SK-N-SH (cell line): Measurements from ENCODE around the gene C1QL1.

ENCODE experiments used
- FOSL2 ChIP-seq: IDR thresholded peaks from 2 replicates; pipeline ENCODE4 v1.4.0; 2012; ENCODE audit warnings: low read depth, mild to moderate bottlenecking, moderate library complexity, borderline replicate concordance
- JUND ChIP-seq: IDR thresholded peaks from 2 replicates; pipeline ENCODE4 v1.4.0; 2012
- POLR2AphosphoS5 ChIP-seq: IDR thresholded peaks from 2 replicates; pipeline ENCODE4 v1.6.1; 2012; ENCODE audit warnings: low read depth, low read length
- RCOR1 ChIP-seq: fragments of 150-350 bp; IDR thresholded peaks from 2 replicates; pipeline ENCODE4 v1.6.1; 2017; ENCODE audit warnings: antibody characterized with exemption, low read length
- RFX5 ChIP-seq: IDR thresholded peaks from 2 replicates; pipeline ENCODE4 v1.6.1; 2012; ENCODE audit warnings: mild to moderate bottlenecking, improper control_type of control experiment, low read length
- TAF1 ChIP-seq: IDR thresholded peaks from 2 replicates; pipeline ENCODE4 v1.6.1; 2012; ENCODE audit warnings: low read depth, mild to moderate bottlenecking, low read length, moderate library complexity, borderline replicate concordance
- ZBTB33 ChIP-seq: IDR thresholded peaks from 2 replicates; pipeline ENCODE4 v1.4.0; 2012; ENCODE audit warnings: low read depth, borderline replicate concordance
- TF ChIP-seq, protein P1 (sequence below): fragments of 200-600 bp; sonication (generic); IDR thresholded peaks from 2 replicates; pipeline ENCODE4 v1.6.1; 2017; ENCODE audit warnings: antibody characterized with exemption, mild to moderate bottlenecking, moderate library complexity
- TF ChIP-seq, protein P2 (sequence below): IDR thresholded peaks from 2 replicates; pipeline ENCODE4 v1.4.0; 2012; ENCODE audit warnings: low read depth, borderline replicate concordance
- TF ChIP-seq, protein P3 (sequence below): IDR thresholded peaks from 2 replicates; pipeline ENCODE4 v1.6.1; 2012; ENCODE audit warnings: mild to moderate bottlenecking, low read depth, low read length, moderate library complexity

DNA sequence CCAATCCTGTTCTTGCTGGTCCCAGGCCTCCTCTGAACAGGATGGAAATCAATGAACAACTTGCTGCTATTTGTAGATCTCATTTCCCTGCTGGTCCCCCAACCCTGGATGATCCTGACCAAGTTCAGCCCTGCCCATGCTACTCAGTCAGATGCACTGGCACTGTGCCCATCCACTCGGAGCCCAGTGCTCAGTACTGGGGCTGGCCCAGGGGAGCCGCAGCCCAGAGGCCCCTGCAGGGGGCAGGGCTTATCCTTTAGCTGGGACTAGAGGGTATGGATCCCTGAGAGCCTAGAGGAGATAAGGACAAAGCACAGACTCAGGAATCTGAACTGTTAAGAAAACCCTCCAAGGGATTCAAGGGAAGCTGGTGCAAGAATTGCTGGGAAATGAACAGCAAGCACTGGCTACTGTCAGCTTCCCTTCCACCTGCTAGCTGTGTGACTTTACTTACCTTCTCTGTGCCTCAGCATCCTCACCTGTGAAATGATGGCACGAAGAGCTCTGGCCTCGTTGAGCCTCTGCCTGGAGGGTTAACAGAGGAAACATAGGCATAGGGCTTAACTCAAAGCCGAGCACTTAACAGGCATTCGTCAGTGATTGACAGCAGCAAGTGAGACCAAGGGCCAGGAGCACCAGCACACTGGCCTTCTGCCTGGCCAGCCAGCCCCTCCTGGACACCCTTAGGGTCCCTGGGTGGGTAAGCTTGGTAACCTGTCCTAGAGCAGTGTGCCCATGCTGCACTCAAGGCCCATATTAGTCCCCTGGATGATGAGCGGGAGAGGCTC is 29.8 kb upstream of the C1QL1 start:
- no peak for TF ChIP-seq POLR2AphosphoS5
- TF ChIP-seq, protein P1, sequence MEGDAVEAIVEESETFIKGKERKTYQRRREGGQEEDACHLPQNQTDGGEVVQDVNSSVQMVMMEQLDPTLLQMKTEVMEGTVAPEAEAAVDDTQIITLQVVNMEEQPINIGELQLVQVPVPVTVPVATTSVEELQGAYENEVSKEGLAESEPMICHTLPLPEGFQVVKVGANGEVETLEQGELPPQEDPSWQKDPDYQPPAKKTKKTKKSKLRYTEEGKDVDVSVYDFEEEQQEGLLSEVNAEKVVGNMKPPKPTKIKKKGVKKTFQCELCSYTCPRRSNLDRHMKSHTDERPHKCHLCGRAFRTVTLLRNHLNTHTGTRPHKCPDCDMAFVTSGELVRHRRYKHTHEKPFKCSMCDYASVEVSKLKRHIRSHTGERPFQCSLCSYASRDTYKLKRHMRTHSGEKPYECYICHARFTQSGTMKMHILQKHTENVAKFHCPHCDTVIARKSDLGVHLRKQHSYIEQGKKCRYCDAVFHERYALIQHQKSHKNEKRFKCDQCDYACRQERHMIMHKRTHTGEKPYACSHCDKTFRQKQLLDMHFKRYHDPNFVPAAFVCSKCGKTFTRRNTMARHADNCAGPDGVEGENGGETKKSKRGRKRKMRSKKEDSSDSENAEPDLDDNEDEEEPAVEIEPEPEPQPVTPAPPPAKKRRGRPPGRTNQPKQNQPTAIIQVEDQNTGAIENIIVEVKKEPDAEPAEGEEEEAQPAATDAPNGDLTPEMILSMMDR = no peak
- TF ChIP-seq JUND = no peak
- TF ChIP-seq RCOR1 = no peak
- TF ChIP-seq ZBTB33 = no peak
- TF ChIP-seq, protein P2, sequence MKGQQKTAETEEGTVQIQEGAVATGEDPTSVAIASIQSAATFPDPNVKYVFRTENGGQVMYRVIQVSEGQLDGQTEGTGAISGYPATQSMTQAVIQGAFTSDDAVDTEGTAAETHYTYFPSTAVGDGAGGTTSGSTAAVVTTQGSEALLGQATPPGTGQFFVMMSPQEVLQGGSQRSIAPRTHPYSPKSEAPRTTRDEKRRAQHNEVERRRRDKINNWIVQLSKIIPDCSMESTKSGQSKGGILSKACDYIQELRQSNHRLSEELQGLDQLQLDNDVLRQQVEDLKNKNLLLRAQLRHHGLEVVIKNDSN = no peak
- TF ChIP-seq TAF1 = no peak
- TF ChIP-seq, protein P3, sequence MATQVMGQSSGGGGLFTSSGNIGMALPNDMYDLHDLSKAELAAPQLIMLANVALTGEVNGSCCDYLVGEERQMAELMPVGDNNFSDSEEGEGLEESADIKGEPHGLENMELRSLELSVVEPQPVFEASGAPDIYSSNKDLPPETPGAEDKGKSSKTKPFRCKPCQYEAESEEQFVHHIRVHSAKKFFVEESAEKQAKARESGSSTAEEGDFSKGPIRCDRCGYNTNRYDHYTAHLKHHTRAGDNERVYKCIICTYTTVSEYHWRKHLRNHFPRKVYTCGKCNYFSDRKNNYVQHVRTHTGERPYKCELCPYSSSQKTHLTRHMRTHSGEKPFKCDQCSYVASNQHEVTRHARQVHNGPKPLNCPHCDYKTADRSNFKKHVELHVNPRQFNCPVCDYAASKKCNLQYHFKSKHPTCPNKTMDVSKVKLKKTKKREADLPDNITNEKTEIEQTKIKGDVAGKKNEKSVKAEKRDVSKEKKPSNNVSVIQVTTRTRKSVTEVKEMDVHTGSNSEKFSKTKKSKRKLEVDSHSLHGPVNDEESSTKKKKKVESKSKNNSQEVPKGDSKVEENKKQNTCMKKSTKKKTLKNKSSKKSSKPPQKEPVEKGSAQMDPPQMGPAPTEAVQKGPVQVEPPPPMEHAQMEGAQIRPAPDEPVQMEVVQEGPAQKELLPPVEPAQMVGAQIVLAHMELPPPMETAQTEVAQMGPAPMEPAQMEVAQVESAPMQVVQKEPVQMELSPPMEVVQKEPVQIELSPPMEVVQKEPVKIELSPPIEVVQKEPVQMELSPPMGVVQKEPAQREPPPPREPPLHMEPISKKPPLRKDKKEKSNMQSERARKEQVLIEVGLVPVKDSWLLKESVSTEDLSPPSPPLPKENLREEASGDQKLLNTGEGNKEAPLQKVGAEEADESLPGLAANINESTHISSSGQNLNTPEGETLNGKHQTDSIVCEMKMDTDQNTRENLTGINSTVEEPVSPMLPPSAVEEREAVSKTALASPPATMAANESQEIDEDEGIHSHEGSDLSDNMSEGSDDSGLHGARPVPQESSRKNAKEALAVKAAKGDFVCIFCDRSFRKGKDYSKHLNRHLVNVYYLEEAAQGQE = no peak
- TF ChIP-seq FOSL2 = no peak
- TF ChIP-seq RFX5 = no peak
